ENCODE data around the gene DUS1L.

GRCh38 chr17:82025401-82026107, 40.0 kb downstream of the DUS1L start:
- TF ChIP-seq CTCF (IDR thresholded peaks at IDR 0.05; ENCODE audit: low read depth, low read length): no peak
- no peak for TF ChIP-seq POLR2A (IDR thresholded peaks at IDR 0.05; ENCODE audit: extremely low read depth, insufficient read length)
- no peak for TF ChIP-seq MAX (IDR thresholded peaks at IDR 0.05; ENCODE audit: low read depth, low read length)
- no peak for TF ChIP-seq MYC (IDR thresholded peaks at IDR 0.05; ENCODE audit: low read depth, low read length)
